SJSA1 (cell line): Measurements from ENCODE around the gene SEMA3C. TPM values are rescaled to one million over a fixed set of nuclear protein-coding genes. Genes with fewer than 3 reads are reported as not detected.

Experiments used
- DNase-seq, 2 experiments: peaks; one replicate each; pipeline ENCODE4 v3.0.0-alpha.2; 2015 to 2020; ENCODE audit warnings: low spot score in 2 of 2, low read depth in 1 of 2
- H3K27ac ChIP-seq: fragments of 250-450 bp; sonication (Bioruptor Pico); 2 replicates; pipeline ENCODE4 v1.5.1; 2020; ENCODE audit warnings: mild to moderate bottlenecking, moderate library complexity
- H3K27me3 ChIP-seq: fragments of 250-450 bp; sonication (Bioruptor Pico); replicated peaks from 2 replicates; pipeline ENCODE4 v1.5.1; 2020; ENCODE audit warnings: mild to moderate bottlenecking, moderate library complexity
- H3K36me3 ChIP-seq: fragments of 250-450 bp; sonication (Bioruptor Pico); 2 replicates; pipeline ENCODE4 v1.5.1; 2020; ENCODE audit warnings: mild to moderate bottlenecking
- H3K4me1 ChIP-seq: fragments of 250-450 bp; sonication (Bioruptor Pico); replicated peaks from 2 replicates; pipeline ENCODE4 v1.6.1; 2021; ENCODE audit warnings: mild to moderate bottlenecking
- H3K4me3 ChIP-seq: fragments of 250-450 bp; sonication (Bioruptor Pico); 2 replicates; pipeline ENCODE4 v1.5.1; 2020; ENCODE audit warnings: mild to moderate bottlenecking
- H3K9me3 ChIP-seq: fragments of 250-450 bp; sonication (Bioruptor Pico); replicated peaks from 2 replicates; pipeline ENCODE4 v1.5.1; 2020; ENCODE audit warnings: mild to moderate bottlenecking
- total RNA-seq: library from RNA; depleted of rRNA; stranded (reverse); fragments of >200 nt; shearing (Covaris generic); gene quantifications from 2 replicates; pipeline ENCODE4 v1.2.3, GENCODE V29; 2014

SEMA3C gene
- total RNA-seq, 1 experiment from 2014 or later, result 28.6 TPM

- peak; percentile 93 to 95 for DNase-seq
- no peak overlapping the region for H3K4me3 ChIP-seq
- H3K36me3 ChIP-seq, result no peaks in the 10 kb centered on the region
- H3K27ac ChIP-seq, result peak overlapping the region; percentile 94
- H3K27me3 ChIP-seq, result no peaks in the 10 kb centered on the region
- peaks cover 59% of the 10 kb centered on the region for H3K4me1 ChIP-seq
- H3K9me3 ChIP-seq, result no peaks in the 10 kb centered on the region
Measured at GRCh38 chr7:80722616-80723195, 196.1 kb downstream of the SEMA3C start.

GRCh38 chr7:80721883-80722615 is 196.8 kb downstream of the SEMA3C start:
- Histone ChIP-seq H3K4me3 (no peak overlapping the region), H3K27me3 (no peaks in the 10 kb centered on the region), H3K4me1 (peaks cover 59% of the 10 kb centered on the region), H3K36me3 (no peaks in the 10 kb centered on the region), H3K27ac (peak overlapping the region; percentile 94), H3K9me3 (no peaks in the 10 kb centered on the region)
- peak; percentile 58 to 81 for DNase-seq

- H3K27me3 ChIP-seq, result no peaks in the 10 kb centered on the region
- H3K36me3 ChIP-seq, result no peaks in the 10 kb centered on the region
- no peaks in the 10 kb centered on the region for H3K9me3 ChIP-seq
- H3K27ac ChIP-seq, result peak overlapping the region; percentile 56
- H3K4me1 ChIP-seq, result peaks cover 55% of the 10 kb centered on the region
- no peak for DNase-seq
- no peak overlapping the region for H3K4me3 ChIP-seq
Measured at GRCh38 chr7:80720146-80720545, 198.7 kb downstream of the SEMA3C start.

DNA sequence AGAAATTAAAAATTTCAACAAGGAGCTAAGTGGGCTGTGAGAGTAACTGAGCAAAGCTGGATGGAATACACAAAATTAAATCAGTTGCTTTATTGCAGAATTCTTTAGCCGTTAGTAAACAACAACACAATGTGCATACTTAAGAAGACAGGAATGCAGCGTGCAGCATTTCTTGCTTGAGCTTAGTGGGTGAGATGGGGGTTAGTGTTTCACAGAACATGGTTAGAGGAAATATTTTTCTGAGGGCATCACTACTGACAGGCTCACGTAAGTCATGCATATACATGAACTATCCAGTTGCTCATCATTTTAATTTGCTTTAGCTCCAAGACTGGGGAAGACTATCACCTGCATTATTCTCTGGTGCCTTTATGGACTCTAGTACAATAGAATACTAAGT is 199.6 kb downstream of the SEMA3C start:
- no peaks in the 10 kb centered on the region for H3K9me3 ChIP-seq
- H3K27me3 ChIP-seq, result no peaks in the 10 kb centered on the region
- no peaks in the 10 kb centered on the region for H3K36me3 ChIP-seq
- H3K4me1 ChIP-seq, result peaks cover 46% of the 10 kb centered on the region
- no peak overlapping the region for H3K4me3 ChIP-seq
- H3K27ac ChIP-seq, result peak overlapping the region; percentile 69
- peak; percentile 86 to 87 for DNase-seq

- no peaks in the 10 kb centered on the region for H3K9me3 ChIP-seq
- no peaks in the 10 kb centered on the region for H3K4me1 ChIP-seq
- no peak overlapping the region for H3K4me3 ChIP-seq
- DNase-seq, result no peak
- no peak overlapping the region for H3K27ac ChIP-seq
- H3K36me3 ChIP-seq, result no peaks in the 10 kb centered on the region
- no peaks in the 10 kb centered on the region for H3K27me3 ChIP-seq
Measured at GRCh38 chr7:80711531-80711930, 207.3 kb downstream of the SEMA3C start.

DNA sequence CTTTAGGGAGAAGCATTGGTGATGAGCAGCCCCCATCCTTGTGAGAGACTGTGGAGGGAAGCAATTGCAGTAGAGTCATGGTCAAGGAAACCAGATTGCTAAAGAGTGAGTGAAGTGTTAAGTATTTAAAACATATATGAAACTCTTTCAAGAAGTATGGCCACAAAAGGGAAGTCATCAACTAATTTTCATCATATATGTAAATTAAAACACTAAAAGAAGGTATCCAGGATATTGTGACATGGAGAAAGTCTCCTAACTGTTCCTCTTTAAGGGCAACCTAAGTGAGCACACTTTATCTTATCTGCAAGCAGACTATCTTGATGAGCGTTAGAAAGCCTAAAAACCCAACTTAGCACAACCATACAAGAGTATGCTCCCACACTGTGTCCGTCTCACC is 210.7 kb downstream of the SEMA3C start:
- no peak for DNase-seq
- H3K36me3 ChIP-seq, result no peaks in the 10 kb centered on the region

DNA sequence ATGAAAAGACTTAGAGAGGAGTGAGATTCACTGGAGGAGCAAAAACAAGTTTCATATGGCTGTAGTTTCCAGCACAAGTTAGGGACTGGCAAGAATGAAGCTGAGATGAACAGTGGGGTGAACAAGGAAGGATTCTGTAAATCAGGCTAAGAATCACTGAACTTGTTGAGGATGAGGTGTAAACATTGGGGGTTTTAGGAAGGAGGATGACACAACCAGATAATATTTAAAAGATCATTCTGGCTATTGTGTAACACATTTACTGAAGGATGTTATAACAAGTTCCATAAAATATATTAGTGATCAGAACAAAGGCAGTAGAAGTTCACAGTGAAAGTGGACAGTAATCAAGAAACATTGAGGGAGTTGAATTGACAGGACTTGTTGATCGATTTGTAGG is 211.5 kb downstream of the SEMA3C start:
- H3K36me3 ChIP-seq, result no peaks in the 10 kb centered on the region
- no peaks in the 10 kb centered on the region for H3K27me3 ChIP-seq
- no peak overlapping the region for H3K27ac ChIP-seq
- no peaks in the 10 kb centered on the region for H3K4me1 ChIP-seq
- H3K4me3 ChIP-seq, result no peak overlapping the region
- H3K9me3 ChIP-seq, result no peaks in the 10 kb centered on the region
- no peak for DNase-seq

More for the DNA sequence above, 210.7 kb downstream of the SEMA3C start:
- Histone ChIP-seq H3K9me3 (no peaks in the 10 kb centered on the region), H3K27me3 (no peaks in the 10 kb centered on the region), H3K4me3 (no peak overlapping the region), H3K27ac (no peak overlapping the region), H3K4me1 (no peaks in the 10 kb centered on the region)

- DNase-seq, result no peak
- Histone ChIP-seq H3K4me1 (peaks cover 7% of the 10 kb centered on the region), H3K36me3 (no peaks in the 10 kb centered on the region), H3K9me3 (no peaks in the 10 kb centered on the region), H3K27me3 (no peaks in the 10 kb centered on the region), H3K4me3 (no peak overlapping the region), H3K27ac (no peak overlapping the region)
Measured at GRCh38 chr7:80705130-80705781, 213.6 kb downstream of the SEMA3C start.

GRCh38 chr7:80703272-80703671 is 215.6 kb downstream of the SEMA3C start:
- no peaks in the 10 kb centered on the region for H3K27me3 ChIP-seq
- no peak for DNase-seq
- no peaks in the 10 kb centered on the region for H3K36me3 ChIP-seq
- H3K27ac ChIP-seq, result no peak overlapping the region
- no peaks in the 10 kb centered on the region for H3K9me3 ChIP-seq
- peaks cover 19% of the 10 kb centered on the region for H3K4me1 ChIP-seq
- no peak overlapping the region for H3K4me3 ChIP-seq

DNA sequence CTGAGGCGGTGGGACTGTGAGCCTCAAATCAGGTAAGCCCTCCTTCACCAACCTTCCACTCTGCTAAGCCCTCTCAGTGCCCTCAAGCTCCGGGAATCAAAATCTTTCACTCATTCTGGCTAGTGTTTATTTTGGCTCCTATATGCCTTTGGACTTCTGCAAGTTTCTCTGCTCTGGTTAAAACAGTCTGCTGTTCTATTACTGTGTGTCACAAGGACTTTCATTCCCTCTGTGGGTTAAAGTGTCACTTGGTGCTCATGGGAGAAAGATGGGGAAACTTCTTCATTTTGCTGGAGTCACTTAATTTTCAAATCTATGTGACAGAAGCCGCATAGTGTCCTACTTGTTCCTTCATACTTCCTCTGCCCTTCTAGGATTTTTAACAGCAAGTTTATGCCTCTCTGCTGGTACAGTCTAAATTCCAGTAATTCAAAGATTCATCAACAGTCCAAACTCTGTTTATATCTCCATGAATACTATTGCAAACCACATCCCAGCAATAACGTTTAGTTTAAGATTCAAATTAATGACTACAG is 219.1 kb downstream of the SEMA3C start:
- H3K36me3 ChIP-seq, result no peaks in the 10 kb centered on the region
- H3K4me3 ChIP-seq, result no peak overlapping the region
- H3K9me3 ChIP-seq, result no peaks in the 10 kb centered on the region
- H3K27ac ChIP-seq, result peak overlapping the region; percentile 57
- peak in 1 of 2 experiments; percentile 72 for DNase-seq
- no peaks in the 10 kb centered on the region for H3K27me3 ChIP-seq
- peaks cover 19% of the 10 kb centered on the region for H3K4me1 ChIP-seq

DNA sequence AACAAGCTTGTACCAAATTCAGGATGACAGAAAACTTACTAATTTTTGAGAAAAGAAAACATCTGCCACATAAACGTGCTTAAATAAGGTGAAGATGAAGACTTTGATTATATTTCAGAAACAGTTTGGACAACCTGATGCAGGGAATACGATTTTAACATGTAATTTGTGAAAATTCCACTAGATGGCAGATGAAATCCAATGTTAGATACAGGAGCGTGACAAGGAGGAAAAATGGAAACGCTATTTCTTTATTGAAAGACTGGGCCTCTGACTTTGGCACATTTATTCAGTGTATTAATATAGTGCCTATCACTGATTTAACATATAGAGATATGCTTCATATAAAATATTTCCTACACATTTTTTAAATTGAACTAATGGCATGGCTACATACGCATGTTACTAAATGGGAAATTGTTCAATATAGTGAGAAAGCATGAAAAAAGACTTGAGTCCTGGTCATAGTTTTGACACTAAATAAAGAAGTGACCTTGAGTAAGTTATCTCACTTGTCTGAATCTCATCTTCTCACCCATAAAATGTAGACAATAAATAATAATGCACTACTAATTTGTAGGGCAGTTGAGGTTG is 219.7 kb downstream of the SEMA3C start:
- no peaks in the 10 kb centered on the region for H3K27me3 ChIP-seq
- H3K36me3 ChIP-seq, result no peaks in the 10 kb centered on the region
- no peaks in the 10 kb centered on the region for H3K9me3 ChIP-seq
- peak overlapping the region; percentile 57 for H3K27ac ChIP-seq
- peaks cover 19% of the 10 kb centered on the region for H3K4me1 ChIP-seq
- peak in 1 of 2 experiments; percentile 63 for DNase-seq
- H3K4me3 ChIP-seq, result no peak overlapping the region
